ENCODE measurements around the gene WIPF2. TPM values are rescaled to one million over a fixed set of nuclear protein-coding genes. Genes with fewer than 3 reads are reported as not detected.

Gene WIPF2
- total RNA-seq, 1 experiment from 2014 or later: 37.2 TPM

DNA sequence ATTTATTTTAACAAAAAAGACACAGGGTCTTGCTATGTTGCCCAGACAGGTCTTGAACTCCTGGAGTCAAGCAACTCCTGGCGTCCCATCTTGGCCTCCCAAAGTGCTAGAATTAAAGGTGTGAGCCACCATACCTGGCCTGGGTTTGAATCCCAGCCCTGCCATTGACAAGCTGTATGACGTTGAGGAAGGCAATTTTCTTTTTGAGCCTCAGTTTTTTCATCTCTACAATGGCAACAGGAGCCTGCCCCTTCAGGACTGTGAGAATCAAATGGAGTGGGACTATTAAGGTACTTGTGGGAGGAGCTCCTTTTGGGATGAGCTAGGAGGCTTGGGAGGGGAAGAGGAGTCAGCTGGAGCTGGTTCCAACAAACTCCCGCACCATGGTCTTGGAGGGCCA is 96.1 kb downstream of the WIPF2 start:
- peak overlapping the region; percentile 23; the same call in 1 of the 2 replicates for H3K27ac ChIP-seq
- H3K4me2 ChIP-seq: peak overlapping the region; percentile 99
- H4K20me1 ChIP-seq (ENCODE audit: insufficient read depth): peaks cover 3% of the 10 kb centered on the region
- H3K9me2 ChIP-seq (ENCODE audit: insufficient read depth): no peaks in the 10 kb centered on the region
- no peak for DNase-seq
- H3K4me3 ChIP-seq: no peak overlapping the region
- intact Hi-C loops (cut with micrococcal nuclease; ENCODE audit: unreplicated experiment): loop anchor here (10.0 kb wide), 1 partner anchor 290 kb away; no protein-coding TSS in a partner anchor
- BruUV-seq (replicated peaks): no TSS peak
- CTCF ChIA-PET: no interaction called here
- H3K9me3 ChIP-seq (ENCODE audit: insufficient read depth, low read depth): no peaks in the 10 kb centered on the region
- peaks cover 57% of the 10 kb centered on the region for H3F3A ChIP-seq (ENCODE audit: insufficient read depth, low read depth)
- POLR2A ChIA-PET (ENCODE audit: unreplicated experiment): interaction anchor here (0.5 to 0.7 kb wide), 2 partner anchors 135 to 294 kb away, joined by 4 read pairs; no protein-coding TSS in a partner anchor
- TF ChIP-seq EZH2 (IDR thresholded peaks at IDR 0.05; ENCODE audit: low read depth): no peak
- TF ChIP-seq, protein P1, sequence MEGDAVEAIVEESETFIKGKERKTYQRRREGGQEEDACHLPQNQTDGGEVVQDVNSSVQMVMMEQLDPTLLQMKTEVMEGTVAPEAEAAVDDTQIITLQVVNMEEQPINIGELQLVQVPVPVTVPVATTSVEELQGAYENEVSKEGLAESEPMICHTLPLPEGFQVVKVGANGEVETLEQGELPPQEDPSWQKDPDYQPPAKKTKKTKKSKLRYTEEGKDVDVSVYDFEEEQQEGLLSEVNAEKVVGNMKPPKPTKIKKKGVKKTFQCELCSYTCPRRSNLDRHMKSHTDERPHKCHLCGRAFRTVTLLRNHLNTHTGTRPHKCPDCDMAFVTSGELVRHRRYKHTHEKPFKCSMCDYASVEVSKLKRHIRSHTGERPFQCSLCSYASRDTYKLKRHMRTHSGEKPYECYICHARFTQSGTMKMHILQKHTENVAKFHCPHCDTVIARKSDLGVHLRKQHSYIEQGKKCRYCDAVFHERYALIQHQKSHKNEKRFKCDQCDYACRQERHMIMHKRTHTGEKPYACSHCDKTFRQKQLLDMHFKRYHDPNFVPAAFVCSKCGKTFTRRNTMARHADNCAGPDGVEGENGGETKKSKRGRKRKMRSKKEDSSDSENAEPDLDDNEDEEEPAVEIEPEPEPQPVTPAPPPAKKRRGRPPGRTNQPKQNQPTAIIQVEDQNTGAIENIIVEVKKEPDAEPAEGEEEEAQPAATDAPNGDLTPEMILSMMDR (conservative IDR thresholded peaks at IDR 0.05): no peak
- no peaks in the 10 kb centered on the region for H3K27me3 ChIP-seq (ENCODE audit: insufficient read depth, low read depth)
- no peak overlapping the region for H2AFZ ChIP-seq
- H3K4me1 ChIP-seq (replicated peaks; ENCODE audit: insufficient read depth): peaks cover 88% of the 10 kb centered on the region
- H3K36me3 ChIP-seq (ENCODE audit: low read depth): no peaks in the 10 kb centered on the region
- peaks cover 21% of the 10 kb centered on the region for H3K79me2 ChIP-seq (ENCODE audit: low read depth)

DNA sequence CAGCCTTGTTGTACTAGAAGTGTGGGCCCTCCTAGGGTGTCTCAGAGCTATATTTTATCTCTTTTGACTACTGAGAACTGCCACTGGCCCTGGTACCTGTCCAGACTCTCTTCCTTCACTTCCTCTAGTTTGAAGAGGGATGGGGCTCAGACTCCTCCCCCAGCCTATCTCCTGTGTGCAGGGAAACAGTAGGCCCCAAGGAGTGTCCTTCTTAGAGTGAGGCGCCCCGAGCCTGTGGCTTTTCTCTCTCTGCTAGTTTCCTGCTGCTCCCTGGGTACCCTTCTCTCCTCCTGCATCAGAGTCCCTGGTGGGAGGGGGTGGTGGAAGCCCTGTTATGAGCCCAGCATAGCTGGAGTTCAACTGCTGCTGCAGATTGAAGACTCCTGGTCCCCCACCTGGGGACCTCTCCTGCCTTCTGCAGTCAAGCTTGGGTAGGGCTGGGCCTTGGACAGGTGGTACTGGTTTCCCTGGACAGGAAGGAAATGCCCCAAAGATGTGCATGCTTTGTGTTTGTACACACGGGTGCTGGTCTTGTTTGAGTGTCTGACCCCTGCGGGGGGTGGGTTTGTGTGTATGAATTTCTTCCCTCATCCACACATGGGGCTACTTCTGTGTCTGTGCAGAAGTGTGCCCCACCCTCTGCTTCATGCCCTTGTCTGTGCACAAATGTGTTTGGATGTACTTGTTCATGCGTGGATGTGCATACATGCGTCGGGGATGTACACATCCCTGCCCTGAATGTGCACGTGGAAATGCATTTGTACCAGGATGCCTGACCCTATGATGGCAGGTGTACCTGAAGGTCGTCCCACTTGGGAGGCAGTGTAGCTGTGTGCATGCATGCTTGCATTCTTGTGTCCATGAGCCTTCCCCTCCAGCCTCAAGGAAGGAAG is 96.8 kb downstream of the WIPF2 start:
- no peak for TF ChIP-seq EZH2 (IDR thresholded peaks at IDR 0.05; ENCODE audit: low read depth)
- TF ChIP-seq, protein P1 (conservative IDR thresholded peaks at IDR 0.05): no peak
- H3K27me3 ChIP-seq (ENCODE audit: insufficient read depth, low read depth): no peaks in the 10 kb centered on the region
- H3K9me3 ChIP-seq (ENCODE audit: insufficient read depth, low read depth): no peaks in the 10 kb centered on the region
- H3K4me3 ChIP-seq: peak overlapping the region; percentile 99; the same call in 1 of the 2 replicates
- H3F3A ChIP-seq (ENCODE audit: insufficient read depth, low read depth): peaks cover 50% of the 10 kb centered on the region
- H3K36me3 ChIP-seq (ENCODE audit: low read depth): no peaks in the 10 kb centered on the region
- intact Hi-C loops (cut with micrococcal nuclease; ENCODE audit: unreplicated experiment): loop anchor here (2.0 to 10.0 kb wide), 2 partner anchors 13 to 291 kb away; no protein-coding TSS in a partner anchor
- no TSS peak for BruUV-seq (replicated peaks)
- H4K20me1 ChIP-seq (ENCODE audit: insufficient read depth): peaks cover 6% of the 10 kb centered on the region
- no peak overlapping the region for H2AFZ ChIP-seq
- H3K4me1 ChIP-seq (replicated peaks; ENCODE audit: insufficient read depth): peaks cover 88% of the 10 kb centered on the region
- peak overlapping the region; percentile 75; the same call in 1 of the 2 replicates for H3K27ac ChIP-seq
- ChIA-PET POLR2A (ENCODE audit: unreplicated experiment) (interaction anchor here (0.5 to 0.6 kb wide), 2 partner anchors 8 to 294 kb away, joined by 3 to 4 read pairs; no protein-coding TSS in a partner anchor), CTCF (interaction anchor here (1.0 kb wide), 1 partner anchor 28 kb away, joined by 3 read pairs; no protein-coding TSS in a partner anchor)
- H3K79me2 ChIP-seq (ENCODE audit: low read depth): peaks cover 28% of the 10 kb centered on the region
- H3K4me2 ChIP-seq: peak overlapping the region; percentile 99
- H3K9me2 ChIP-seq (ENCODE audit: insufficient read depth): no peaks in the 10 kb centered on the region
- DNase-seq: no peak

DNA sequence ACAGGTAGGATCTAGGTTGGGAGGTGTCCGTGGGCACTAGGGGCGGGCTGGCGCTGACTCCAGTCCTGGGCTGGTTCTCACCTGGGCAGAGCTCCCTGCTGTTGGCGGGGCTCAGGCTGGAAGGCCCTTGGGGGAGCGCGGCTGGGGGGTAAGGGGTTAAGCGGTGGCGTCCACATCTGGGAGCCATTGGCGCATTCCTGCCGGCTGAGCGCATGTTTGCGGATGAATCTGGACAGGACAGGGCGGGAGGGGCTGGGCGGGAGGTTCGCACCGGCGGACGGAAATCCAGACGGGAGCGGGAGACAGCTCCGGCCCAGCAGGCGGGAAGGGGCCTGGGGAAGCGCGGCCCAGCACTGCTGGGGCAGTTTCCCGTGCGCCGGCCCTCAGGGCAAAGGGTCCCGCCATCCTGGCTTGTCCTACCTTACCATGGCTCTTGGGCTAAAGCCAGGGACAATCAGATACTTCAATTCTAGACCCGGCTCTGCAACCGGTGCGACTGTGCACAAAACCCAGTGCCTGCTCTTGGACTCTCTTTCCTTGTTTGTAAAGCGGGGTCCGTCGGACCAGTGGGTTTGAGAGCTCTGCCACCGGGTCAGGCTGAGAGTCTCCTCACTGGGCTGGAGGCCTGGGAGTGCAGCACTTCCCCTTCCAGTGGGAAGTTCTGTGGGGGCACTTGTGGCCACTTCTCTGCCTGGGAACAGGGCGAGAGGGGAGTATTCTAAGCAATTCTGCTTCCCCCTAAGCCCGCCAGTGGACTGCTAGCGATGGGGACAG is 97.7 kb downstream of the WIPF2 start:
- Histone ChIP-seq H3K4me2 (peak overlapping the region; percentile 99), H2AFZ (peak overlapping the region; percentile 75), H3K4me1 (replicated peaks; ENCODE audit: insufficient read depth) (peaks cover 85% of the 10 kb centered on the region), H3K27ac (peak overlapping the region; percentile 75), H3K79me2 (ENCODE audit: low read depth) (peaks cover 37% of the 10 kb centered on the region), H3K9me3 (ENCODE audit: insufficient read depth, low read depth) (no peaks in the 10 kb centered on the region), H3K9me2 (ENCODE audit: insufficient read depth) (no peaks in the 10 kb centered on the region), H4K20me1 (ENCODE audit: insufficient read depth) (peaks cover 6% of the 10 kb centered on the region), H3K36me3 (ENCODE audit: low read depth) (no peaks in the 10 kb centered on the region), H3K27me3 (ENCODE audit: insufficient read depth, low read depth) (no peaks in the 10 kb centered on the region), H3F3A (ENCODE audit: insufficient read depth, low read depth) (peaks cover 41% of the 10 kb centered on the region), H3K4me3 (peak overlapping the region; percentile 99; the same call in 1 of the 2 replicates)
- ChIA-PET POLR2A (ENCODE audit: unreplicated experiment) (interaction anchor here (0.6 to 0.7 kb wide), 2 partner anchors 9 to 621 kb away, joined by 3 to 5 read pairs; partner anchors contain the start of gene KRT23), CTCF (interaction anchor here (0.6 to 1.3 kb wide), 5 partner anchors 14 to 136 kb away, joined by 3 to 11 read pairs (median 6); partner anchors contain the start of gene CDC6)
- BruUV-seq (replicated peaks): TSS peak; percentile 21
- TF ChIP-seq, protein P1 (conservative IDR thresholded peaks at IDR 0.05): no peak
- no peak for TF ChIP-seq EZH2 (IDR thresholded peaks at IDR 0.05; ENCODE audit: low read depth)
- intact Hi-C loops (cut with micrococcal nuclease; ENCODE audit: unreplicated experiment): loop anchor here (2.0 to 10.0 kb wide), 2 partner anchors 14 to 292 kb away; no protein-coding TSS in a partner anchor
- peak; percentile 72 to 73 for DNase-seq

All from PC-9 (cell line).